ENCODE data around the gene STRADA.

STRADA gene

GRCh38 chr17:63702721-63703015 is 38.9 kb downstream of the STRADA start:
- Histone ChIP-seq H3K4me3 (no peak overlapping the region), H3K27me3 (ENCODE audit: low read depth) (no peaks in the 10 kb centered on the region), H3K36me3 (replicated peaks) (peaks cover 17% of the 10 kb centered on the region), H3K9me3 (no peaks in the 10 kb centered on the region), H3K4me1 (no peaks in the 10 kb centered on the region)
- no peak for DNase-seq (ENCODE audit: low spot score in 2 of 2)
- in situ Hi-C loops (cut with MboI; ENCODE audit: low sequenced_read_pairs), result no loop called here

GRCh38 chr17:63701868-63702720 is 39.5 kb downstream of the STRADA start:
- DNase-seq (ENCODE audit: low spot score in 2 of 2), result no peak
- Histone ChIP-seq H3K4me1 (no peaks in the 10 kb centered on the region), H3K36me3 (replicated peaks) (peaks cover 17% of the 10 kb centered on the region), H3K27me3 (ENCODE audit: low read depth) (no peaks in the 10 kb centered on the region), H3K4me3 (no peak overlapping the region), H3K9me3 (no peaks in the 10 kb centered on the region)
- in situ Hi-C loops (cut with MboI; ENCODE audit: low sequenced_read_pairs), result no loop called here

GRCh38 chr17:63701456-63701820 is 40.2 kb downstream of the STRADA start:
- H3K4me1 ChIP-seq, result no peaks in the 10 kb centered on the region
- in situ Hi-C loops (cut with MboI; ENCODE audit: low sequenced_read_pairs), result no loop called here
- no peak overlapping the region for H3K4me3 ChIP-seq
- DNase-seq (ENCODE audit: low spot score in 2 of 2), result no peak
- no peaks in the 10 kb centered on the region for H3K9me3 ChIP-seq
- H3K36me3 ChIP-seq (replicated peaks), result peaks cover 20% of the 10 kb centered on the region
- no peaks in the 10 kb centered on the region for H3K27me3 ChIP-seq (ENCODE audit: low read depth)

DNA sequence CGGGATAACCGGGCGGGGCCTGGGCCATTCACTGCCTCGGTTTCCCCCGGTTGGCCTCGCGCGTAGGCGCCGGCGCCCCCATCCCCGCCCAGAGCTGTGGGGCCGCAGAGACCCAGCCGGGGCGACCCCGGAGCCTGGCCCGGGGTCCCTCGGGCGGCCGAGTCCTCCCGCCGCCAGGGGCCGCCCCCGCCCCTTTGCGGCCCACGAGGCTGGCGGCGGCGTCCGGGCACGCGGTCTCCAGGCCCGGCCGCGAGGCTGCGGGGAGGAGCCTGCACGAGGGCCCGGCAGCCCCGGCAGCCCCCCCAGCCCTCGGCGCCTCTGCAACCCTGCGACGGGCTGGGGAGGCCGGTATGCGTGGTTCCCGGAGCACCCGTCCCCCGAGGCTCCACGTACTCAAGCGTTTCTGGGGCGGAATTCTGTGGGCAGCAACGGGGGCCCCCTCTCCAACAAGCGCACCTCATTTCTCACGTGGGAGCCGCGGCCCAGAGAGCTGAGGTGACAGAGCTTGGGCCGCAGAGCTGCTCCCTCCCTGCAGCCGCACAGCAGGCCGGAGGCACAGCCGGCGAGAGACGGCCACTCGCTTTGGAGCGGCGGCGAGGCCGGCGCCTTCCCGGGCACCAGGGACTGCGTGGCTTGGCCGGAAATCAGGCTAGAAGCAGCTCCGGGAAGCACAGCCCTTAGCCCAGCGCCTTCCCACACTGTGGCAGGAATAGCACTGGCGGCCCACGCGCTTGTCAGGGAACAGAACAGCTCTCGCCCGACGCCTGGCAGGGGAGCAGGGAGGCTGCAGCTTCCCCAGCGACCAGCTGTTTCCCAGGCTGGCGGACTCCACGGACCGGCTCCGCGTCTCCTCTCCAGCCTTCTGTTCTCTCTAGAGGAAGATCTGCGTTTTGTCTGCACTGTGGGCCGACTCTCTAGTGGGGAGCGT is 40.8 kb downstream of the STRADA start:
- Histone ChIP-seq H3K36me3 (replicated peaks) (peaks cover 15% of the 10 kb centered on the region), H3K4me3 (peak overlapping the region; percentile 26), H3K27me3 (ENCODE audit: low read depth) (no peaks in the 10 kb centered on the region), H3K4me1 (no peaks in the 10 kb centered on the region), H3K9me3 (no peaks in the 10 kb centered on the region)
- DNase-seq (ENCODE audit: low spot score in 2 of 2), result peak in 1 of 2 experiments; percentile 35
- in situ Hi-C loops (cut with MboI; ENCODE audit: low sequenced_read_pairs), result no loop called here

- H3K4me1 ChIP-seq, result no peaks in the 10 kb centered on the region
- in situ Hi-C loops (cut with MboI; ENCODE audit: low sequenced_read_pairs), result no loop called here
- H3K4me3 ChIP-seq, result peak within 1 kb of the TSS; percentile 48
- H3K36me3 ChIP-seq (replicated peaks), result peaks cover 15% of the 10 kb centered on the region
- no peaks in the 10 kb centered on the region for H3K9me3 ChIP-seq
- DNase-seq (ENCODE audit: low spot score in 2 of 2), result peak; percentile 56 to 82
- H3K27me3 ChIP-seq (ENCODE audit: low read depth), result no peaks in the 10 kb centered on the region
These were observed 41.7 kb downstream of the STRADA start, which contains the start of gene LIMD2 for GRCh38 chr17:63699638-63700527. Gene LIMD2, minus strand, starts transcription at chr17:63700125. Its CDS starts 827 bp downstream, at chr17:63699298.

DNA sequence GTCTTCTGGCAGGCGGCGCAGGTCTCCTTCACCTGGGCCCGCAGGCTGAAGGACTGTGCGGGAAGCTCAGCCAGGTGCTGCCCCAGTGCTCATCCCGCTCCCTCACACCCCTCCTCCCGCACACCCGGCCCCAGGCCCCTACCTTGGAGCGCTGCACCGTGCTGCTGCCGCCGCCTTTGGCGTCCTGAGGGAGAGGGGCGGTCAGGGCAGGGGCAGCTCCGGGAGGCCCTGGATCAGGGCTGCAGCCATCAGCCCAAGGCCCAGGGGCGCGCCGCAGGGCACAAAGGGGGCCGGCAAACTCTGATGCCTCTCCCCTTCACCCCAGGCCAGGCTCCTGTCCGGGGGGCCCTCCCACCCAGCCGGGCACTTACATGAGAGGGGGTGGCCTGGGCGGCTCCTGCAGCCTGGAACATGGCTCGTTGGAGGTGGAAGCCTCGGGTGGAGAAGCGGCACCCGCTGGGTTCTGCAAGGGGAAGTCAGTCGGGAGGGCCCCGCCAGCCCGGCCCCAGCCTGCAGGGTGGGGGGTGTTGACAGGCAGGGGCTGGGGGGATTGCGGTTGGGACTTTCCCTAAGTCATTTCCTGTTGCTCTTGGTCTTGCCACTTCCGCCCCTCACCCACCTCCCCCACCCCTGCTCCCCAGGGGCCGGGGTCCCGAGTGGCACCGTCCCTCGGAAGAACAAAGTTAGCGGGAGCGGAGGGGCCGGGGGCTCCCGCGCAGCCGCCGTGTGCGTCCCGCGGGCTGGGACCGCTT is 42.5 kb downstream of the STRADA start:
- H3K27me3 ChIP-seq (ENCODE audit: low read depth), result no peaks in the 10 kb centered on the region
- peak; percentile 20 to 58 for DNase-seq (ENCODE audit: low spot score in 2 of 2)
- no peaks in the 10 kb centered on the region for H3K9me3 ChIP-seq
- H3K4me3 ChIP-seq, result peak overlapping the region; percentile 48
- H3K36me3 ChIP-seq (replicated peaks), result peaks cover 15% of the 10 kb centered on the region
- in situ Hi-C loops (cut with MboI; ENCODE audit: low sequenced_read_pairs), result no loop called here
- no peaks in the 10 kb centered on the region for H3K4me1 ChIP-seq

- Histone ChIP-seq H3K4me3 (peak overlapping the region; percentile 48), H3K36me3 (replicated peaks) (peaks cover 19% of the 10 kb centered on the region), H3K27me3 (ENCODE audit: low read depth) (no peaks in the 10 kb centered on the region), H3K4me1 (no peaks in the 10 kb centered on the region), H3K9me3 (no peaks in the 10 kb centered on the region)
- DNase-seq (ENCODE audit: low spot score in 2 of 2), result peak in 1 of 2 experiments; percentile 30
- in situ Hi-C loops (cut with MboI; ENCODE audit: low sequenced_read_pairs), result no loop called here
These were observed 43.2 kb downstream of the STRADA start for GRCh38 chr17:63698381-63698885.

- in situ Hi-C loops (cut with MboI; ENCODE audit: low sequenced_read_pairs), result no loop called here
- no peak overlapping the region for H3K4me3 ChIP-seq
These were observed 44.0 kb downstream of the STRADA start for GRCh38 chr17:63697341-63698286.

GRCh38 chr17:63696381-63696961 is 45.1 kb downstream of the STRADA start:
- Histone ChIP-seq H3K27me3 (ENCODE audit: low read depth) (no peaks in the 10 kb centered on the region), H3K9me3 (no peaks in the 10 kb centered on the region), H3K4me1 (no peaks in the 10 kb centered on the region), H3K36me3 (replicated peaks) (peaks cover 21% of the 10 kb centered on the region), H3K4me3 (no peak overlapping the region)
- in situ Hi-C loops (cut with MboI; ENCODE audit: low sequenced_read_pairs), result no loop called here
- peak; percentile 23 to 48 for DNase-seq (ENCODE audit: low spot score in 2 of 2)

More at GRCh38 chr17:63697341-63698286, 44.0 kb downstream of the STRADA start:
- Histone ChIP-seq H3K27me3 (ENCODE audit: low read depth) (no peaks in the 10 kb centered on the region), H3K4me1 (no peaks in the 10 kb centered on the region), H3K9me3 (no peaks in the 10 kb centered on the region), H3K36me3 (replicated peaks) (peaks cover 19% of the 10 kb centered on the region)
- DNase-seq (ENCODE audit: low spot score in 2 of 2), result peak in 1 of 2 experiments; percentile 71

GRCh38 chr17:63695889-63696288 is 45.7 kb downstream of the STRADA start:
- in situ Hi-C loops (cut with MboI; ENCODE audit: low sequenced_read_pairs), result no loop called here
- Histone ChIP-seq H3K4me1 (no peaks in the 10 kb centered on the region), H3K36me3 (replicated peaks) (peaks cover 26% of the 10 kb centered on the region), H3K4me3 (no peak overlapping the region), H3K9me3 (no peaks in the 10 kb centered on the region), H3K27me3 (ENCODE audit: low read depth) (no peaks in the 10 kb centered on the region)
- no peak for DNase-seq (ENCODE audit: low spot score in 2 of 2)

GRCh38 chr17:63694950-63695773 is 46.4 kb downstream of the STRADA start:
- H3K27me3 ChIP-seq (ENCODE audit: low read depth), result no peaks in the 10 kb centered on the region
- in situ Hi-C loops (cut with MboI; ENCODE audit: low sequenced_read_pairs), result no loop called here
- peaks cover 31% of the 10 kb centered on the region for H3K36me3 ChIP-seq (replicated peaks)
- DNase-seq (ENCODE audit: low spot score in 2 of 2), result no peak
- H3K4me3 ChIP-seq, result no peak overlapping the region
- H3K4me1 ChIP-seq, result no peaks in the 10 kb centered on the region
- H3K9me3 ChIP-seq, result no peaks in the 10 kb centered on the region
